Vagina (tissue), 2 donors: ENCODE data around the gene EMILIN3. TPM values are rescaled to one million over a fixed set of nuclear protein-coding genes. Genes with fewer than 3 reads are reported as not detected.
A peak's percentile ranks its signal among the peaks of the same experiment; 100 is the strongest.

Experiments
- DNase-seq, 2 donors: peaks; one replicate each; pipeline ENCODE4 v3.0.0-alpha.2; 2017; ENCODE audit errors: extremely low spot score in 2 of 2
- H3K27ac ChIP-seq: fragments of 200-600 bp; sonication (generic); one replicate; pipeline ENCODE4 v1.5.1; 2019
- H3K27me3 ChIP-seq: fragments of 200-600 bp; sonication (generic); one replicate; pipeline ENCODE4 v1.5.1; 2019
- H3K36me3 ChIP-seq, 2 donors: fragments of 200-600 bp; sonication (generic); one replicate each; pipeline ENCODE4 v1.5.1; 2017 to 2019
- H3K4me1 ChIP-seq: fragments of 200-600 bp; sonication (generic); one replicate; pipeline ENCODE4 v1.5.1; 2019
- H3K4me3 ChIP-seq, 2 donors: fragments of 200-600 bp; sonication (generic); 1 replicate in 1 of 2; 2 replicates in 1 of 2; pipeline ENCODE4 v1.5.1; 2016 to 2019
- H3K9me3 ChIP-seq: fragments of 200-600 bp; sonication (generic); one replicate; pipeline ENCODE4 v1.5.1; 2019
- CTCF ChIP-seq, 3 experiments: fragments of 450-650 bp in 2 of 3; fragments of 200-600 bp in 1 of 3; sonication (generic) in 1 of 3; IDR thresholded peaks; one replicate each; pipeline ENCODE4 v1.5.1; 2017 to 2019; ENCODE audit warnings: antibody characterized with exemption in 3 of 3, mild to moderate bottlenecking in 2 of 3, moderate library complexity in 2 of 3
- POLR2A ChIP-seq, 2 donors: fragments of 450-650 bp; IDR thresholded peaks; one replicate each; pipeline ENCODE4 v1.6.1; 2017; ENCODE audit warnings: antibody characterized with exemption in 2 of 2, mild to moderate bottlenecking in 2 of 2, moderate library complexity in 2 of 2
- POLR2AphosphoS5 ChIP-seq, 2 donors: sonication (generic); formaldehyde crosslinking; IDR thresholded peaks; one replicate each; pipeline ENCODE4 v1.9.0; 2017; ENCODE audit warnings: antibody characterized with exemption in 2 of 2, mild to moderate bottlenecking in 2 of 2, low read depth in 1 of 2; ENCODE audit not compliant: insufficient read depth in 1 of 2
- intact Hi-C: fragments of 100-400 bp; cut with DNase I; formaldehyde crosslinking; loops from one replicate; pipeline ENCODE4 v1.15.1; 2023
- total RNA-seq: library from RNA; depleted of rRNA; stranded (reverse); fragments of >200 nt; gene quantifications from one replicate; pipeline ENCODE4 v1.2.3, GENCODE V29; 2016

Gene EMILIN3
- total RNA-seq, 1 donor from 2014 or later, result 5.6 TPM

- peak overlapping the region in 1 of 2 donors; percentile 7 for H3K4me3 ChIP-seq
- peak overlapping the region; percentile 56 for H3K27ac ChIP-seq
- peaks cover 0 to 63% of the 10 kb centered on the region in 2 donors for H3K36me3 ChIP-seq
- H3K27me3 ChIP-seq, result no peaks in the 10 kb centered on the region
- intact Hi-C loops, result loop anchor here (5.0 kb wide), 1 partner anchor 69 kb away; the partner anchor contains the start of gene LPIN3
- TF ChIP-seq POLR2AphosphoS5 (IDR thresholded peaks at IDR 0.05; ENCODE audit: insufficient read depth in 1 of 2, low read depth in 1 of 2) (peak in 1 of 2 donors; percentile 21), CTCF (IDR thresholded peaks at IDR 0.05) (peak in 1 of 3 experiments; percentile 53), POLR2A (IDR thresholded peaks at IDR 0.05) (no peak)
- DNase-seq, result no peak
- peaks cover 24% of the 10 kb centered on the region for H3K4me1 ChIP-seq
- no peaks in the 10 kb centered on the region for H3K9me3 ChIP-seq
Observed at GRCh38 chr20:41411391-41411847, 44.8 kb upstream of the EMILIN3 start.

- Histone ChIP-seq H3K27ac (no peak overlapping the region), H3K9me3 (no peaks in the 10 kb centered on the region), H3K36me3 (peaks cover 0 to 63% of the 10 kb centered on the region in 2 donors), H3K27me3 (no peaks in the 10 kb centered on the region), H3K4me3 (no peak overlapping the region), H3K4me1 (peaks cover 24% of the 10 kb centered on the region)
- intact Hi-C loops, result no loop called here
- no peak for DNase-seq
- TF ChIP-seq CTCF (IDR thresholded peaks at IDR 0.05), result no peak
- TF ChIP-seq POLR2A (IDR thresholded peaks at IDR 0.05), result no peak
- no peak for TF ChIP-seq POLR2AphosphoS5 (IDR thresholded peaks at IDR 0.05; ENCODE audit: insufficient read depth in 1 of 2, low read depth in 1 of 2)
Observed at GRCh38 chr20:41408986-41409385, 42.4 kb upstream of the EMILIN3 start.

- Histone ChIP-seq H3K9me3 (no peaks in the 10 kb centered on the region), H3K36me3 (peaks cover 0 to 68% of the 10 kb centered on the region in 2 donors), H3K27ac (no peak overlapping the region), H3K4me3 (no peak overlapping the region), H3K27me3 (no peaks in the 10 kb centered on the region), H3K4me1 (peaks cover 24% of the 10 kb centered on the region)
- no peak for TF ChIP-seq CTCF (IDR thresholded peaks at IDR 0.05)
- no peak for TF ChIP-seq POLR2AphosphoS5 (IDR thresholded peaks at IDR 0.05; ENCODE audit: insufficient read depth in 1 of 2, low read depth in 1 of 2)
- TF ChIP-seq POLR2A (IDR thresholded peaks at IDR 0.05), result no peak
- no peak for DNase-seq
- intact Hi-C loops, result no loop called here
Observed at GRCh38 chr20:41408156-41408794, 41.7 kb upstream of the EMILIN3 start.

GRCh38 chr20:41407607-41408006 is 41.0 kb upstream of the EMILIN3 start:
- intact Hi-C loops, result no loop called here
- Histone ChIP-seq H3K27me3 (no peaks in the 10 kb centered on the region), H3K4me1 (peaks cover 24% of the 10 kb centered on the region), H3K4me3 (no peak overlapping the region), H3K36me3 (peaks cover 0 to 65% of the 10 kb centered on the region in 2 donors), H3K9me3 (no peaks in the 10 kb centered on the region), H3K27ac (no peak overlapping the region)
- no peak for TF ChIP-seq POLR2AphosphoS5 (IDR thresholded peaks at IDR 0.05; ENCODE audit: insufficient read depth in 1 of 2, low read depth in 1 of 2)
- no peak for TF ChIP-seq CTCF (IDR thresholded peaks at IDR 0.05)
- TF ChIP-seq POLR2A (IDR thresholded peaks at IDR 0.05), result no peak
- no peak for DNase-seq

- TF ChIP-seq POLR2AphosphoS5 (IDR thresholded peaks at IDR 0.05; ENCODE audit: insufficient read depth in 1 of 2, low read depth in 1 of 2) (no peak), CTCF (IDR thresholded peaks at IDR 0.05) (no peak), POLR2A (IDR thresholded peaks at IDR 0.05) (no peak)
- intact Hi-C loops, result no loop called here
Observed at GRCh38 chr20:41406896-41407444, 40.4 kb upstream of the EMILIN3 start.

More at GRCh38 chr20:41406896-41407444, 40.4 kb upstream of the EMILIN3 start:
- Histone ChIP-seq H3K36me3 (peaks cover 0 to 65% of the 10 kb centered on the region in 2 donors), H3K27ac (no peak overlapping the region), H3K4me3 (no peak overlapping the region), H3K4me1 (peaks cover 24% of the 10 kb centered on the region), H3K9me3 (no peaks in the 10 kb centered on the region), H3K27me3 (no peaks in the 10 kb centered on the region)
- no peak for DNase-seq
